Measurements from ENCODE around the gene MOCS1. TPM values are rescaled to one million over a fixed set of nuclear protein-coding genes. Genes with fewer than 3 reads are reported as not detected.

Gene MOCS1
- polyA plus RNA-seq, 3 donors = 0.05 to 0.26 (median 0.12) TPM

- H3K4me3 ChIP-seq (replicated peaks in 1 of 3; ENCODE audit: low read depth in 2 of 3, low read length in 3 of 3) = no peak overlapping the region
- TF ChIP-seq, protein P1, sequence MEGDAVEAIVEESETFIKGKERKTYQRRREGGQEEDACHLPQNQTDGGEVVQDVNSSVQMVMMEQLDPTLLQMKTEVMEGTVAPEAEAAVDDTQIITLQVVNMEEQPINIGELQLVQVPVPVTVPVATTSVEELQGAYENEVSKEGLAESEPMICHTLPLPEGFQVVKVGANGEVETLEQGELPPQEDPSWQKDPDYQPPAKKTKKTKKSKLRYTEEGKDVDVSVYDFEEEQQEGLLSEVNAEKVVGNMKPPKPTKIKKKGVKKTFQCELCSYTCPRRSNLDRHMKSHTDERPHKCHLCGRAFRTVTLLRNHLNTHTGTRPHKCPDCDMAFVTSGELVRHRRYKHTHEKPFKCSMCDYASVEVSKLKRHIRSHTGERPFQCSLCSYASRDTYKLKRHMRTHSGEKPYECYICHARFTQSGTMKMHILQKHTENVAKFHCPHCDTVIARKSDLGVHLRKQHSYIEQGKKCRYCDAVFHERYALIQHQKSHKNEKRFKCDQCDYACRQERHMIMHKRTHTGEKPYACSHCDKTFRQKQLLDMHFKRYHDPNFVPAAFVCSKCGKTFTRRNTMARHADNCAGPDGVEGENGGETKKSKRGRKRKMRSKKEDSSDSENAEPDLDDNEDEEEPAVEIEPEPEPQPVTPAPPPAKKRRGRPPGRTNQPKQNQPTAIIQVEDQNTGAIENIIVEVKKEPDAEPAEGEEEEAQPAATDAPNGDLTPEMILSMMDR (IDR thresholded peaks at IDR 0.05) = no peak
- no peaks in the 10 kb centered on the region for H3K4me1 ChIP-seq (ENCODE audit: control insufficient read depth in 1 of 2, insufficient read depth in 2 of 2, low read length in 2 of 2)
- Mint-ChIP-seq H3K27ac (no peak overlapping the region), H3K36me3 (no peaks in the 10 kb centered on the region), H3K27me3 (ENCODE audit: low read depth in 3 of 3) (peaks cover 0 to 1% (median 0%) of the 10 kb centered on the region in 3 donors), H3K4me1 (no peaks in the 10 kb centered on the region), H3K9me3 (peaks cover 4 to 13% (median 8%) of the 10 kb centered on the region in 7 donors), H3K4me3 (no peak overlapping the region)
- no CpG with 5 or more reads among the region's 4 CpGs for WGBS (ENCODE audit: insufficient coverage)
- no peaks in the 10 kb centered on the region for H3K79me2 ChIP-seq (ENCODE audit: insufficient read depth, low read length)
- H4K20me1 ChIP-seq (ENCODE audit: insufficient read depth, low read length) = no peaks in the 10 kb centered on the region
- H3K27me3 ChIP-seq (ENCODE audit: control insufficient read depth in 2 of 2, insufficient read depth in 2 of 2, low read length in 2 of 2) = no peaks in the 10 kb centered on the region
- no peak for DNase-seq
- no peaks in the 10 kb centered on the region for H3K36me3 ChIP-seq (replicated peaks in 1 of 2; ENCODE audit: control insufficient read depth in 1 of 2, insufficient read depth in 2 of 2, low read length in 2 of 2)
- H3K27ac ChIP-seq (ENCODE audit: low read depth in 1 of 2, low read length in 2 of 2) = no peak overlapping the region
- H2AFZ ChIP-seq (ENCODE audit: insufficient read depth, low read depth, low read length, poor library complexity, severe bottlenecking) = no peak overlapping the region
- no peak overlapping the region for H3K9ac ChIP-seq (ENCODE audit: insufficient read depth, low read length, poor library complexity, severe bottlenecking)
- intact Hi-C loops (cut with micrococcal nuclease) = no loop called here
- H3K9me3 ChIP-seq (replicated peaks in 1 of 2; ENCODE audit: control insufficient read depth in 1 of 2, insufficient read depth in 1 of 2, low read length in 2 of 2) = peaks cover 0 to 14% of the 10 kb centered on the region in 2 donors
- H3K4me2 ChIP-seq (replicated peaks; ENCODE audit: extremely low read depth, low read length, poor library complexity, severe bottlenecking) = no peak overlapping the region
Observed at GRCh38 chr6:39912446-39912845, 21.8 kb downstream of the MOCS1 start.

- H3K4me3 ChIP-seq (replicated peaks in 1 of 3; ENCODE audit: low read depth in 2 of 3, low read length in 3 of 3) = no peak overlapping the region
- H3K27me3 ChIP-seq (ENCODE audit: control insufficient read depth in 2 of 2, insufficient read depth in 2 of 2, low read length in 2 of 2) = no peaks in the 10 kb centered on the region
- no peaks in the 10 kb centered on the region for H3K36me3 Mint-ChIP-seq
- peaks cover 0 to 10% of the 10 kb centered on the region in 2 donors for H3K9me3 ChIP-seq (replicated peaks in 1 of 2; ENCODE audit: control insufficient read depth in 1 of 2, insufficient read depth in 1 of 2, low read length in 2 of 2)
- H3K9me3 Mint-ChIP-seq = peaks cover 0 to 9% (median 2%) of the 10 kb centered on the region in 7 donors
- H2AFZ ChIP-seq (ENCODE audit: insufficient read depth, low read depth, low read length, poor library complexity, severe bottlenecking) = no peak overlapping the region
- no peak overlapping the region for H3K4me2 ChIP-seq (replicated peaks; ENCODE audit: extremely low read depth, low read length, poor library complexity, severe bottlenecking)
- H3K27ac ChIP-seq (ENCODE audit: low read depth in 1 of 2, low read length in 2 of 2) = no peak overlapping the region
- WGBS (ENCODE audit: insufficient coverage) = 89% methylated on average over 8 of the region's 10 CpGs
- no peak overlapping the region for H3K4me3 Mint-ChIP-seq
- no peak overlapping the region for H3K27ac Mint-ChIP-seq
- intact Hi-C loops (cut with micrococcal nuclease) = no loop called here
- TF ChIP-seq, protein P1 (IDR thresholded peaks at IDR 0.05) = no peak
- DNase-seq = no peak
- H3K79me2 ChIP-seq (ENCODE audit: insufficient read depth, low read length) = no peaks in the 10 kb centered on the region
- H3K4me1 Mint-ChIP-seq = no peaks in the 10 kb centered on the region
- H3K9ac ChIP-seq (ENCODE audit: insufficient read depth, low read length, poor library complexity, severe bottlenecking) = no peak overlapping the region
- H3K36me3 ChIP-seq (replicated peaks in 1 of 2; ENCODE audit: control insufficient read depth in 1 of 2, insufficient read depth in 2 of 2, low read length in 2 of 2) = no peaks in the 10 kb centered on the region
- no peaks in the 10 kb centered on the region for H4K20me1 ChIP-seq (ENCODE audit: insufficient read depth, low read length)
- no peaks in the 10 kb centered on the region for H3K4me1 ChIP-seq (ENCODE audit: control insufficient read depth in 1 of 2, insufficient read depth in 2 of 2, low read length in 2 of 2)
- H3K27me3 Mint-ChIP-seq (ENCODE audit: low read depth in 3 of 3) = peaks cover 0 to 1% (median 0%) of the 10 kb centered on the region in 3 donors
Observed at GRCh38 chr6:39911513-39912125, 22.6 kb downstream of the MOCS1 start.
